Chondrocyte (in vitro differentiated cells): Measurements from ENCODE around the gene OR51T1. TPM values are rescaled to one million over a fixed set of nuclear protein-coding genes. Genes with fewer than 3 reads are reported as not detected.
A peak's percentile ranks its signal among the peaks of the same experiment; 100 is the strongest.

Source experiments
- DNase-seq: peaks from one replicate; pipeline ENCODE4 v3.0.0; 2021; ENCODE audit warnings: mixed read lengths, low spot score
- H3K27ac Mint-ChIP-seq: one replicate; pipeline ENCODE4 v1.8.0; 2021; ENCODE audit warnings: mild to moderate bottlenecking, moderate library complexity, mixed read lengths; ENCODE audit not compliant: unreplicated experiment
- H3K27me3 Mint-ChIP-seq: 2 replicates; pipeline ENCODE4 v1.8.0; 2021; ENCODE audit warnings: low read depth, mixed read lengths
- H3K36me3 Mint-ChIP-seq: 2 replicates; pipeline ENCODE4 v1.8.0; 2021; ENCODE audit warnings: low read depth, mixed read lengths
- H3K4me1 Mint-ChIP-seq: 2 replicates; pipeline ENCODE4 v1.8.0; 2021; ENCODE audit warnings: low read depth, mild to moderate bottlenecking, mixed read lengths
- H3K4me3 Mint-ChIP-seq: one replicate; pipeline ENCODE4 v1.8.0; 2021; ENCODE audit warnings: mild to moderate bottlenecking, moderate library complexity, mixed read lengths; ENCODE audit not compliant: unreplicated experiment
- H3K9me3 Mint-ChIP-seq: 2 replicates; pipeline ENCODE4 v1.8.0; 2021; ENCODE audit warnings: low read depth, mixed read lengths
- total RNA-seq: library from RNA; stranded (reverse); gene quantifications from 3 replicates; pipeline ENCODE4 v1.2.1, GENCODE V29; 2021
- TF ChIP-seq, protein P1 (sequence below): fragments of 200-600 bp; sonication (generic); IDR thresholded peaks from 2 replicates; pipeline ENCODE4 v1.5.0; 2021; ENCODE audit warnings: antibody characterized with exemption, mild to moderate bottlenecking, moderate library complexity

The OR51T1 gene
- total RNA-seq, 1 donor from 2014 or later, result not detected

DNA sequence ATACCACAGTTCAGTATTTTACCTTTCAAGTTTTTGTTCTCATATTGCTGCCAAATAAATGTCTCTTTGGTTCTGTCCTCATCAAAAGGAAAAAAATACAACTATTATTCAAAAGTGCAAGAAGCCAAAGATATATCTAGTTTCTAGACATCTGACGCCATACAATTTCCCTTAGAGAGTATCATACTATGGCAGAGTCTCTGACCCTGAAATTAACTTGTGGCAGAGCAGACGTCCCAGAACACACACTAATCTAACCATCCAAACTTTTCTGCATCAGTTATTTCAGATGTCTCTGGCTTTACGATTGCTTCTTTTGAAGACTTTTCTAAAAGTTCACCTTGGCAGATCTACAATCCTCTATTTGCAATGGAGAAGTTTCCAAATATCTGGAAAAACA, 2.7 kb downstream of the OR51T1 start:
- Mint-ChIP-seq H3K36me3 (no peaks in the 10 kb centered on the region), H3K27me3 (no peaks in the 10 kb centered on the region), H3K4me1 (peaks cover 19% of the 10 kb centered on the region), H3K9me3 (no peaks in the 10 kb centered on the region), H3K27ac (no peak overlapping the region), H3K4me3 (no peak overlapping the region)
- TF ChIP-seq, protein P1, sequence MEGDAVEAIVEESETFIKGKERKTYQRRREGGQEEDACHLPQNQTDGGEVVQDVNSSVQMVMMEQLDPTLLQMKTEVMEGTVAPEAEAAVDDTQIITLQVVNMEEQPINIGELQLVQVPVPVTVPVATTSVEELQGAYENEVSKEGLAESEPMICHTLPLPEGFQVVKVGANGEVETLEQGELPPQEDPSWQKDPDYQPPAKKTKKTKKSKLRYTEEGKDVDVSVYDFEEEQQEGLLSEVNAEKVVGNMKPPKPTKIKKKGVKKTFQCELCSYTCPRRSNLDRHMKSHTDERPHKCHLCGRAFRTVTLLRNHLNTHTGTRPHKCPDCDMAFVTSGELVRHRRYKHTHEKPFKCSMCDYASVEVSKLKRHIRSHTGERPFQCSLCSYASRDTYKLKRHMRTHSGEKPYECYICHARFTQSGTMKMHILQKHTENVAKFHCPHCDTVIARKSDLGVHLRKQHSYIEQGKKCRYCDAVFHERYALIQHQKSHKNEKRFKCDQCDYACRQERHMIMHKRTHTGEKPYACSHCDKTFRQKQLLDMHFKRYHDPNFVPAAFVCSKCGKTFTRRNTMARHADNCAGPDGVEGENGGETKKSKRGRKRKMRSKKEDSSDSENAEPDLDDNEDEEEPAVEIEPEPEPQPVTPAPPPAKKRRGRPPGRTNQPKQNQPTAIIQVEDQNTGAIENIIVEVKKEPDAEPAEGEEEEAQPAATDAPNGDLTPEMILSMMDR, result no peak
- no peak for DNase-seq

DNA sequence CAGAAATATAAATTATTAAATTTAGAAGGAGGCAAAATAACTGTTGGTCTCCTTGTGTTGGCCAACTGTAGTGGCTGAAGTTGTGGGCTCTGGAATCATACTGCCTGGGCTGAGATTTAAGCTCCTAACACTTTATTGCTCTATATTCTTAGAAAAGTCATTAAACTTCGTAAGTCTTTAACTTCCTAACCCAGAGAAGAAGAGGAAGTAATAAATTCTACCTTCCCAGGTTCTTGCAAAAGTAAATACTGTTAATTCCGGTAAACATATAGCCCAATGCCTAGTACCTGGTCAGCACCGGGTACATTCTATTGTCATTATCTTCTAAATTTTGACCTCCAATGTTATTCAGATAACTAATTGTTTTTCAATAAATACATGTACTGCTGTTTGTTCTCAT, 4.5 kb downstream of the OR51T1 start:
- no peak overlapping the region for H3K4me3 Mint-ChIP-seq
- peaks cover 14% of the 10 kb centered on the region for H3K4me1 Mint-ChIP-seq
- H3K27me3 Mint-ChIP-seq, result no peaks in the 10 kb centered on the region
- no peak for DNase-seq
- TF ChIP-seq, protein P1, result no peak
- peaks cover 8% of the 10 kb centered on the region for H3K9me3 Mint-ChIP-seq
- H3K36me3 Mint-ChIP-seq, result no peaks in the 10 kb centered on the region
- H3K27ac Mint-ChIP-seq, result no peak overlapping the region

DNA sequence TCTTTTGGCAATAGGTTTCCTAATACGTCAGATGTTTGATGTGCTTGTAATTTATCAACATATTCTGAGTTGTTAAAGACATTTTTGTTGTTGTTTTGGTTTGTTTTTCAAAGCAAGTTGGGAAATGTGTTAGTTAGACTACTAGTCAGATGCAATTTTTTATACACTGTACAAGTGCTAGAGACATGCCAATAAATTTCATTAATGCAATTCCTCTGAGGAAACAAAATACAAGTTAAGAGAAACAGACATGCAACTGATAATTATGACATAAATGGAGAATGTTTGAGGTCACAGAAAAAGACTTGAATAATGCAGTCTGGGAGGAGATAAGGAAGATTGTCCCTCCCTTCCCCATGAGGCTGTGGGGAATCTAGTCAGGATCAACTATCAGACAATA, 5.9 kb downstream of the OR51T1 start:
- no peak overlapping the region for H3K4me3 Mint-ChIP-seq
- TF ChIP-seq, protein P1, result no peak
- no peaks in the 10 kb centered on the region for H3K27me3 Mint-ChIP-seq
- no peaks in the 10 kb centered on the region for H3K36me3 Mint-ChIP-seq
- peaks cover 8% of the 10 kb centered on the region for H3K9me3 Mint-ChIP-seq
- peaks cover 9% of the 10 kb centered on the region for H3K4me1 Mint-ChIP-seq
- H3K27ac Mint-ChIP-seq, result no peak overlapping the region
- no peak for DNase-seq

DNA sequence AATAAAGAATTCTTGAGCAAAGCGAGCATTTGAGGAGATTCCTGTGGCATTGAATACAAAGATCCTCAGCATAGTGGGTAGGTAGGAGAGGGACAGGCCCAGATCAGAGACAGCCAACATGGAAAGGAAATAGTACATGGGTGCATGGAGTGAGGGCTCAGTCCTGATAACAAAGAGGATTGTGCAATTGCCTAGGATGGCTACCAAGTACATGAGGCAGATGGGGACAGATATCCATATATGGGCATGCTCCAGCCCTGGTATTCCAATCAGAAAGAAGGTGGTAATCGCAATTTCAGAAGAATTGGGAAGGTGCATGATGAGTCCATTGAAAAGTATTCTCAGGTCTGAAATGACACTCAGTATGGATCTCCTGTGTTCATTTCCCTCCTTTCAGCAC, 8.6 kb downstream of the OR51T1 start:
- Mint-ChIP-seq H3K4me1 (peaks cover 9% of the 10 kb centered on the region), H3K36me3 (no peaks in the 10 kb centered on the region), H3K27ac (no peak overlapping the region), H3K9me3 (peaks cover 8% of the 10 kb centered on the region), H3K4me3 (no peak overlapping the region), H3K27me3 (no peaks in the 10 kb centered on the region)
- TF ChIP-seq, protein P1, result no peak
- no peak for DNase-seq

DNA sequence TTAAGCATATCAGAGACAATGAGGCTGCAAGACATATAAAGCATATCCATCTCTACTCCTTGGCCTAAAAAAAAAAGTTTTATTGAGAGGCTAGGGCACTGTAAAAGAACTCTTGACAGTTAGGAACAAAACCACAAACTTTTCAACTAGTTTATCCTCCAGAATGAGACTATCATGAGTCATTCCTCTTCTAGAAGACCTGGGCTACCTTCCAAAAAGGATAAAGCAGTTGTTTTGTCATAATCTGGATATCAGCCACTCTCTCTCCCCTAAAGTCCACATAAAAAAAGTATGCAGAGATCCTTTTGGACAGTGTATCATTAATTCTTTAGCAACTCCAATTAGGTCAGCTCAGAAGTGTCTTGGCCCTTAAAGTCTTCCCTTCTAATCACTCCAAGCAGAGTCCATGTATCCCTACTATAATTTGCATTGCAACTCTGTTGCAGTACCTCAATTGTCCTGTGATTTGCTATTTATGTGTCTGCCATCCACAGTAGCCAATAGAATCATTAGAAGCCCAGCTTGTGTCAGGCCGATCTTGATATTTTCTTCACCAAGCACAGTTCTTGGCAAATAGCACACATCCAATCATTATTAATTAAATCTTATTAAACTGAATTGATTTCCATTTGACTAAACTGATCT, 10.4 kb downstream of the OR51T1 start:
- DNase-seq, result no peak
- H3K9me3 Mint-ChIP-seq, result peaks cover 8% of the 10 kb centered on the region
- H3K4me1 Mint-ChIP-seq, result peaks cover 12% of the 10 kb centered on the region
- H3K27me3 Mint-ChIP-seq, result no peaks in the 10 kb centered on the region
- TF ChIP-seq, protein P1, result peak; percentile 55
- H3K27ac Mint-ChIP-seq, result peak overlapping the region; percentile 15
- H3K36me3 Mint-ChIP-seq, result no peaks in the 10 kb centered on the region
- no peak overlapping the region for H3K4me3 Mint-ChIP-seq
